Brain microvascular endothelial cell (primary cell): Measurements from ENCODE around the gene MEF2A.

Experiments used
- DNase-seq: peaks from one replicate; pipeline ENCODE4 v3.0.0-alpha.2; 2020
- H3K27ac ChIP-seq: fragments of 250-450 bp; sonication (Bioruptor Pico); 2 replicates; pipeline ENCODE4 v1.5.1; 2020; ENCODE audit warnings: mild to moderate bottlenecking, moderate library complexity
- H3K27me3 ChIP-seq: fragments of 250-450 bp; sonication (Bioruptor Pico); replicated peaks from 2 replicates; pipeline ENCODE4 v1.5.1; 2020; ENCODE audit warnings: mild to moderate bottlenecking
- H3K36me3 ChIP-seq: fragments of 250-450 bp; sonication (Bioruptor Pico); replicated peaks from 2 replicates; pipeline ENCODE4 v1.5.1; 2020; ENCODE audit warnings: mild to moderate bottlenecking
- H3K4me3 ChIP-seq: 2 replicates; pipeline ENCODE4 v1.5.1; 2011; ENCODE audit warnings: low read depth, mild to moderate bottlenecking, control low read depth, low read length, moderate library complexity
- CTCF ChIP-seq: IDR thresholded peaks from 2 replicates; pipeline ENCODE4 v1.5.1; 2011; ENCODE audit warnings: low read depth, mild to moderate bottlenecking, moderate library complexity, low read length, control low read depth, inconsistent platforms; ENCODE audit errors: missing control alignments
- in situ Hi-C: cut with HindIII; loops from 2 replicates; pipeline ENCODE4 v1.10.0; 2017; ENCODE audit warnings: low sequenced_read_pairs, low pct_ligation_motif_present

MEF2A gene

GRCh38 chr15:99618941-99619411 is 53.2 kb downstream of the MEF2A start:
- in situ Hi-C loops = no loop called here
- DNase-seq = no peak
- H3K27me3 ChIP-seq = no peaks in the 10 kb centered on the region
- no peak overlapping the region for H3K27ac ChIP-seq
- TF ChIP-seq CTCF = no peak
- H3K4me3 ChIP-seq = no peak overlapping the region
- no peaks in the 10 kb centered on the region for H3K36me3 ChIP-seq

- DNase-seq = no peak
- no peaks in the 10 kb centered on the region for H3K27me3 ChIP-seq
- no peak overlapping the region for H3K27ac ChIP-seq
- no peak for TF ChIP-seq CTCF
- in situ Hi-C loops = no loop called here
- no peak overlapping the region for H3K4me3 ChIP-seq
- H3K36me3 ChIP-seq = no peaks in the 10 kb centered on the region
These were observed 53.9 kb downstream of the MEF2A start for GRCh38 chr15:99619712-99620111.

- Histone ChIP-seq H3K4me3 (no peak overlapping the region), H3K27me3 (no peaks in the 10 kb centered on the region), H3K36me3 (no peaks in the 10 kb centered on the region), H3K27ac (no peak overlapping the region)
- in situ Hi-C loops = no loop called here
- no peak for DNase-seq
- peak; percentile 6 for TF ChIP-seq CTCF
These were observed 54.4 kb downstream of the MEF2A start for GRCh38 chr15:99620178-99620577.

GRCh38 chr15:99621767-99622166 is 56.0 kb downstream of the MEF2A start:
- TF ChIP-seq CTCF = no peak
- no peaks in the 10 kb centered on the region for H3K36me3 ChIP-seq
- no peak overlapping the region for H3K27ac ChIP-seq
- DNase-seq = no peak
- no peaks in the 10 kb centered on the region for H3K27me3 ChIP-seq
- no peak overlapping the region for H3K4me3 ChIP-seq
- in situ Hi-C loops = no loop called here

GRCh38 chr15:99628374-99629001 is 62.7 kb downstream of the MEF2A start:
- in situ Hi-C loops = no loop called here

More at GRCh38 chr15:99628374-99629001, 62.7 kb downstream of the MEF2A start:
- TF ChIP-seq CTCF = no peak
- no peak overlapping the region for H3K27ac ChIP-seq
- H3K36me3 ChIP-seq = no peaks in the 10 kb centered on the region
- no peak overlapping the region for H3K4me3 ChIP-seq
- no peaks in the 10 kb centered on the region for H3K27me3 ChIP-seq
- no peak for DNase-seq
